Lung (tissue), 12 donors: ENCODE measurements around the gene SND1. TPM values are rescaled to one million over a fixed set of nuclear protein-coding genes. Genes with fewer than 3 reads are reported as not detected.
A peak's percentile ranks its signal among the peaks of the same experiment; 100 is the strongest.

Source experiments
- ATAC-seq: fragments of 200-7000 bp; cut with Tn5 transposase; one replicate; pipeline ENCODE4 v1.9.1; 2020; ENCODE audit warnings: moderate number of reproducible peaks; ENCODE audit not compliant: insufficient read depth, low FRiP score
- DNase-seq, 3 donors: peaks; one replicate each; pipeline ENCODE4 v3.0.0-alpha.2; 2013 to 2017
- H3K27ac ChIP-seq, 2 donors: one replicate each; pipeline ENCODE4 v1.5.1; 2013; ENCODE audit warnings: mild to moderate bottlenecking in 2 of 2, moderate library complexity in 2 of 2, control low read depth in 1 of 2, inconsistent platforms in 1 of 2, low read depth in 1 of 2, low read length in 1 of 2
- H3K27me3 ChIP-seq, 3 donors: one replicate each; pipeline ENCODE4 v1.5.1; 2013; ENCODE audit warnings: low read length in 2 of 3; ENCODE audit not compliant: control insufficient read depth in 3 of 3, insufficient read depth in 3 of 3
- H3K36me3 ChIP-seq, 4 donors: one replicate each; pipeline ENCODE4 v1.5.1; 2013; ENCODE audit warnings: low read length in 4 of 4, mild to moderate bottlenecking in 1 of 4, moderate library complexity in 1 of 4; ENCODE audit not compliant: control insufficient read depth in 4 of 4, insufficient read depth in 4 of 4
- H3K4me1 ChIP-seq, 5 donors: one replicate each; pipeline ENCODE4 v1.5.1; 2013; ENCODE audit warnings: low read length in 5 of 5, mild to moderate bottlenecking in 2 of 5, moderate library complexity in 1 of 5; ENCODE audit not compliant: control insufficient read depth in 5 of 5, insufficient read depth in 5 of 5
- H3K4me3 ChIP-seq: one replicate; pipeline ENCODE4 v1.5.1; 2013; ENCODE audit warnings: mild to moderate bottlenecking, control low read depth, moderate library complexity
- H3K9ac ChIP-seq, 2 donors: one replicate each; pipeline ENCODE4 v1.5.1; 2013; ENCODE audit warnings: low read length in 2 of 2, control low read depth in 1 of 2; ENCODE audit not compliant: insufficient read depth in 1 of 2
- H3K9me3 ChIP-seq, 4 donors: one replicate each; pipeline ENCODE4 v1.5.1; 2013; ENCODE audit warnings: low read length in 3 of 4, mild to moderate bottlenecking in 1 of 4, moderate library complexity in 1 of 4; ENCODE audit not compliant: control insufficient read depth in 4 of 4, insufficient read depth in 3 of 4
- CTCF ChIP-seq: IDR thresholded peaks from 2 replicates; pipeline ENCODE4 v1.5.1; 2012; ENCODE audit warnings: mild to moderate bottlenecking; ENCODE audit errors: control extremely low read depth, extremely low read depth
- WGBS, 2 donors: extraction: QIAGEN DNeasy Blood & Tissue Kit; methylation state at CpG; one replicate each; pipeline ENCODE4 v1.1.7; 2013; 5-methylcytosine and 5-hydroxymethylcytosine counted together
- polyA plus RNA-seq, 2 donors: library from polyadenylated mRNA; stranded (reverse); fragments of 200-250 nt; gene quantifications; one replicate each; pipeline ENCODE4 v1.2.1, GENCODE V29; 2013
- total RNA-seq, 2 donors: library from RNA; depleted of rRNA in 1 of 2; stranded (reverse); fragments of >200 nt in 1 of 2; gene quantifications; one replicate each; pipeline ENCODE4 v1.2.1, GENCODE V29; 2014 to 2021
- donor health status: control.
- donor health status: control.
- donor health status: Bipolar disorder and iron deficiency.
- donor health status: healthy.
- donor health status: DM: yes; HTN: yes; CAD: no.

SND1 gene
- total and polyA plus RNA-seq, 4 donors, result 94.5 to 210 (median 137) TPM

- Histone ChIP-seq H3K4me1 (peaks cover 0 to 23% (median 9%) of the 10 kb centered on the region in 5 donors), H3K27me3 (no peaks in the 10 kb centered on the region), H3K9me3 (no peaks in the 10 kb centered on the region), H3K27ac (no peak overlapping the region), H3K36me3 (peaks cover 0 to 25% (median 11%) of the 10 kb centered on the region in 4 donors), H3K4me3 (no peak overlapping the region), H3K9ac (no peak overlapping the region)
- DNase-seq (peak; percentile 66 to 70 (median 68)), ATAC-seq (no peak)
- TF ChIP-seq CTCF, result no peak
- 53 to 54% methylated on average over 7 of the region's 7 CpGs for WGBS, 2 donors
Measured at GRCh38 chr7:128076796-128077271, 424.8 kb downstream of the SND1 start.

GRCh38 chr7:128078309-128078708, 426.3 kb downstream of the SND1 start:
- H3K9me3 ChIP-seq, result no peaks in the 10 kb centered on the region
- no peak overlapping the region for H3K9ac ChIP-seq
- H3K4me3 ChIP-seq, result no peak overlapping the region
- ATAC-seq (no peak), DNase-seq (no peak)
- no peak overlapping the region for H3K27ac ChIP-seq
- WGBS, 2 donors, result 96 to 99% methylated on average over 3 of the region's 3 CpGs
- no peaks in the 10 kb centered on the region for H3K27me3 ChIP-seq
- peaks cover 0 to 27% (median 12%) of the 10 kb centered on the region in 4 donors for H3K36me3 ChIP-seq
- H3K4me1 ChIP-seq, result peaks cover 0 to 35% (median 9%) of the 10 kb centered on the region in 5 donors
- TF ChIP-seq CTCF, result no peak

GRCh38 chr7:128080169-128080568, 428.2 kb downstream of the SND1 start:
- no peaks in the 10 kb centered on the region for H3K27me3 ChIP-seq
- peaks cover 0 to 30% (median 12%) of the 10 kb centered on the region in 4 donors for H3K36me3 ChIP-seq
- WGBS, 2 donors, result 95 to 97% methylated on average over 7 of the region's 7 CpGs

More at GRCh38 chr7:128080169-128080568, 428.2 kb downstream of the SND1 start:
- Histone ChIP-seq H3K27ac (no peak overlapping the region), H3K4me3 (no peak overlapping the region), H3K9ac (no peak overlapping the region), H3K9me3 (no peaks in the 10 kb centered on the region), H3K4me1 (peaks cover 0 to 51% (median 9%) of the 10 kb centered on the region in 5 donors)
- ATAC-seq (no peak), DNase-seq (no peak)
- TF ChIP-seq CTCF, result no peak
